ENCODE data around the gene BFSP1. TPM values are rescaled to one million over a fixed set of nuclear protein-coding genes. Genes with fewer than 3 reads are reported as not detected.

BFSP1 gene
- total RNA-seq, 4 donors from 2014 or later: 0.38 to 2.0 (median 0.98) TPM

GRCh38 chr20:17491488-17491887 is 39.7 kb downstream of the BFSP1 start:
- DNase-seq (ENCODE audit: low spot score) (no peak), ATAC-seq (ENCODE audit: low FRiP score) (no peak)

GRCh38 chr20:17491041-17491440 is 40.1 kb downstream of the BFSP1 start:
- DNase-seq (ENCODE audit: low spot score) (no peak), ATAC-seq (ENCODE audit: low FRiP score) (no peak)
- no peak for TF ChIP-seq CTCF (IDR thresholded peaks at IDR 0.05)

More at GRCh38 chr20:17491488-17491887, 39.7 kb downstream of the BFSP1 start:
- no peak for TF ChIP-seq CTCF (IDR thresholded peaks at IDR 0.05)

GRCh38 chr20:17490501-17490900 is 40.7 kb downstream of the BFSP1 start:
- DNase-seq (ENCODE audit: low spot score) (no peak), ATAC-seq (ENCODE audit: low FRiP score) (no peak)
- TF ChIP-seq CTCF (IDR thresholded peaks at IDR 0.05): no peak

GRCh38 chr20:17488916-17489600 is 42.1 kb downstream of the BFSP1 start:
- ATAC-seq (ENCODE audit: low FRiP score) (no peak), DNase-seq (ENCODE audit: low spot score) (no peak)
- no peak for TF ChIP-seq CTCF (IDR thresholded peaks at IDR 0.05)

- DNase-seq (ENCODE audit: low spot score) (no peak), ATAC-seq (ENCODE audit: low FRiP score) (no peak)
- TF ChIP-seq CTCF (IDR thresholded peaks at IDR 0.05): no peak
Measured at GRCh38 chr20:17485017-17485416, 46.2 kb downstream of the BFSP1 start.

GRCh38 chr20:17482536-17482935 is 48.6 kb downstream of the BFSP1 start:
- no peak for ATAC-seq (ENCODE audit: low FRiP score)
- DNase-seq (ENCODE audit: low spot score): no peak
- TF ChIP-seq CTCF (IDR thresholded peaks at IDR 0.05): no peak

- no peak for TF ChIP-seq CTCF (IDR thresholded peaks at IDR 0.05)
Measured at GRCh38 chr20:17481661-17482060, 49.5 kb downstream of the BFSP1 start.

More at GRCh38 chr20:17481661-17482060, 49.5 kb downstream of the BFSP1 start:
- no peak for ATAC-seq (ENCODE audit: low FRiP score)
- no peak for DNase-seq (ENCODE audit: low spot score)
